OCI-LY1 (cell line): ENCODE results near the gene NRIP1.

ENCODE experiments used
- H2AFZ ChIP-seq: fragments of 200-600 bp; sonication (generic), shearing (Covaris generic); 2 replicates; pipeline ENCODE4 v1.6.0; 2014; ENCODE audit warnings: antibody characterized with exemption, mild to moderate bottlenecking, low read length
- H3F3A ChIP-seq: fragments of 200-600 bp; sonication (generic), shearing (Covaris generic); 2 replicates; pipeline ENCODE4 v1.6.0; 2014; ENCODE audit warnings: mild to moderate bottlenecking, antibody characterized with exemption, low read length, moderate library complexity; ENCODE audit not compliant: insufficient read depth
- H3K27ac ChIP-seq: fragments of 200-600 bp; sonication (generic); 2 replicates; pipeline ENCODE4 v1.5.1; 2014; ENCODE audit warnings: low read length, mixed run types, mild to moderate bottlenecking, low read depth; ENCODE audit not compliant: poor library complexity, severe bottlenecking
- H3K27me3 ChIP-seq: fragments of 200-600 bp; sonication (generic); 2 replicates; pipeline ENCODE4 v1.6.0; 2014; ENCODE audit warnings: antibody characterized with exemption, mild to moderate bottlenecking, low read length, moderate library complexity; ENCODE audit not compliant: insufficient read depth
- H3K36me3 ChIP-seq: fragments of 200-600 bp; sonication (generic); 2 replicates; pipeline ENCODE4 v1.6.1; 2014; ENCODE audit warnings: mild to moderate bottlenecking, antibody characterized with exemption, low read length, moderate library complexity, mixed read lengths; ENCODE audit not compliant: insufficient read depth
- H3K4me1 ChIP-seq: fragments of 200-600 bp; sonication (generic); 2 replicates; pipeline ENCODE4 v1.5.1; 2014; ENCODE audit warnings: mild to moderate bottlenecking, low read length, moderate library complexity; ENCODE audit not compliant: insufficient read depth, severe bottlenecking
- H3K4me2 ChIP-seq: fragments of 200-600 bp; sonication (generic), shearing (Covaris generic); 2 replicates; pipeline ENCODE4 v1.6.1; 2014; ENCODE audit warnings: low read length
- H3K4me3 ChIP-seq: fragments of 200-600 bp; sonication (generic); 2 replicates; pipeline ENCODE4 v1.5.1; 2014; ENCODE audit warnings: low read length, low read depth, mild to moderate bottlenecking, mixed read lengths; ENCODE audit not compliant: poor library complexity, severe bottlenecking
- H3K79me2 ChIP-seq: fragments of 200-600 bp; shearing (Covaris generic); 2 replicates; pipeline ENCODE4 v1.6.1; 2016; ENCODE audit warnings: mixed run types, low read length, mixed read lengths; ENCODE audit not compliant: insufficient read depth
- H3K9ac ChIP-seq: fragments of 200-600 bp; sonication (generic), shearing (Covaris generic); 2 replicates; pipeline ENCODE4 v1.6.1; 2014; ENCODE audit warnings: mild to moderate bottlenecking, low read length, mixed read lengths
- H3K9me2 ChIP-seq: fragments of 200-600 bp; sonication (generic), shearing (Covaris generic); 2 replicates; pipeline ENCODE4 v1.6.1; 2014; ENCODE audit warnings: low read depth, mild to moderate bottlenecking, low read length, mixed read lengths
- H3K9me3 ChIP-seq: fragments of 200-600 bp; shearing (Covaris generic); 2 replicates; pipeline ENCODE4 v1.6.1; 2014; ENCODE audit warnings: low read length, mixed read lengths
- H4K20me1 ChIP-seq: fragments of 200-600 bp; sonication (generic), shearing (Covaris generic); 2 replicates; pipeline ENCODE4 v1.6.0; 2016; ENCODE audit warnings: mild to moderate bottlenecking, low read length; ENCODE audit not compliant: insufficient read depth
- CTCF ChIP-seq: fragments of 200-600 bp; sonication (generic), shearing (Covaris generic); IDR thresholded peaks from 2 replicates; pipeline ENCODE4 v1.5.1; 2017; ENCODE audit warnings: mild to moderate bottlenecking, antibody characterized with exemption, low read length, moderate library complexity, mixed read lengths
- EZH2 ChIP-seq: fragments of 200-600 bp; sonication (generic), shearing (Covaris generic); IDR thresholded peaks from 2 replicates; pipeline ENCODE4 v1.8.0; 2017; ENCODE audit warnings: borderline replicate concordance, mixed run types, mild to moderate bottlenecking, antibody characterized with exemption, low read length, moderate library complexity, mixed read lengths

NRIP1 gene

GRCh38 chr21:14991957-14992356 lies 72.8 kb downstream of the NRIP1 start:
- Histone ChIP-seq H2AFZ (no peak overlapping the region), H3K4me1 (no peaks in the 10 kb centered on the region), H3K4me2 (no peak overlapping the region), H3K36me3 (no peaks in the 10 kb centered on the region), H3K27me3 (no peaks in the 10 kb centered on the region), H3K79me2 (no peaks in the 10 kb centered on the region), H3K9ac (no peak overlapping the region), H4K20me1 (no peaks in the 10 kb centered on the region), H3K9me2 (no peaks in the 10 kb centered on the region), H3K9me3 (no peaks in the 10 kb centered on the region), H3F3A (no peaks in the 10 kb centered on the region), H3K4me3 (no peak overlapping the region), H3K27ac (no peak overlapping the region)
- TF ChIP-seq CTCF (no peak), EZH2 (no peak)

- no peak overlapping the region for H2AFZ ChIP-seq
- H3F3A ChIP-seq, result no peaks in the 10 kb centered on the region
- H3K27me3 ChIP-seq, result no peaks in the 10 kb centered on the region
- no peak for TF ChIP-seq CTCF
- no peak for TF ChIP-seq EZH2
- H3K4me3 ChIP-seq, result no peak overlapping the region
- H3K4me1 ChIP-seq, result no peaks in the 10 kb centered on the region
- H3K79me2 ChIP-seq, result no peaks in the 10 kb centered on the region
- no peaks in the 10 kb centered on the region for H3K36me3 ChIP-seq
- H3K9me2 ChIP-seq, result no peaks in the 10 kb centered on the region
- no peaks in the 10 kb centered on the region for H4K20me1 ChIP-seq
- no peaks in the 10 kb centered on the region for H3K9me3 ChIP-seq
- no peak overlapping the region for H3K27ac ChIP-seq
- H3K9ac ChIP-seq, result no peak overlapping the region
- no peak overlapping the region for H3K4me2 ChIP-seq
Measured at GRCh38 chr21:14989359-14989758, 75.4 kb downstream of the NRIP1 start.

- Histone ChIP-seq H3K27me3 (no peaks in the 10 kb centered on the region), H2AFZ (no peak overlapping the region), H3K4me3 (no peak overlapping the region), H3K79me2 (no peaks in the 10 kb centered on the region), H3F3A (no peaks in the 10 kb centered on the region), H3K4me2 (no peak overlapping the region), H3K9me2 (no peaks in the 10 kb centered on the region), H3K9ac (no peak overlapping the region), H3K4me1 (no peaks in the 10 kb centered on the region), H3K27ac (no peak overlapping the region), H3K36me3 (no peaks in the 10 kb centered on the region), H3K9me3 (no peaks in the 10 kb centered on the region), H4K20me1 (no peaks in the 10 kb centered on the region)
- TF ChIP-seq CTCF (no peak), EZH2 (no peak)
Measured at GRCh38 chr21:14988760-14989159, 76.0 kb downstream of the NRIP1 start.
